NCI-H146 treated with DMSO at 0.1 percent for 48 hours (cell line): ENCODE data around the gene HSP90AA1.
"Not testable (repeated sequence)": the region's sequence is repeated elsewhere in the genome, so short reads cannot be mapped to it uniquely, and the experiment has no call there.

Experiments
- DNase-seq: peaks from one replicate; lab custom pipeline; 2025; ENCODE audit not compliant: unreplicated experiment; lab: John Stamatoyannopoulos, UW

The HSP90AA1 gene

GRCh38 chr14:102074415-102074964 is 12.4 kb downstream of the HSP90AA1 start:
- no peak for DNase-seq

GRCh38 chr14:102071283-102071998 is 15.4 kb downstream of the HSP90AA1 start:
- no peak for DNase-seq

GRCh38 chr14:102066041-102066451 is 20.8 kb downstream of the HSP90AA1 start:
- no peak for DNase-seq

GRCh38 chr14:102064590-102064989 is 22.3 kb downstream of the HSP90AA1 start:
- not testable (repeated sequence) for DNase-seq

GRCh38 chr14:102063808-102064429 is 22.9 kb downstream of the HSP90AA1 start:
- DNase-seq = no peak

- peak; percentile 59 for DNase-seq
These were observed 23.6 kb downstream of the HSP90AA1 start for GRCh38 chr14:102063109-102063807.

GRCh38 chr14:102058961-102059360 is 27.9 kb downstream of the HSP90AA1 start:
- no peak for DNase-seq

GRCh38 chr14:102058146-102058545 is 28.7 kb downstream of the HSP90AA1 start:
- DNase-seq = no peak

GRCh38 chr14:102057480-102058114 is 29.2 kb downstream of the HSP90AA1 start:
- DNase-seq = no peak

GRCh38 chr14:102056694-102057442 is 30.0 kb downstream of the HSP90AA1 start:
- DNase-seq = no peak

- DNase-seq = no peak
These were observed 31.5 kb downstream of the HSP90AA1 start for GRCh38 chr14:102055181-102055901.

GRCh38 chr14:102052522-102052921 is 34.3 kb downstream of the HSP90AA1 start:
- DNase-seq = no peak

- no peak for DNase-seq
These were observed 36.2 kb downstream of the HSP90AA1 start for GRCh38 chr14:102050625-102051024.

GRCh38 chr14:102050026-102050405 is 36.8 kb downstream of the HSP90AA1 start:
- DNase-seq = no peak

GRCh38 chr14:102049258-102050025 is 37.4 kb downstream of the HSP90AA1 start:
- no peak for DNase-seq

- no peak for DNase-seq
These were observed 38.9 kb downstream of the HSP90AA1 start for GRCh38 chr14:102047808-102048540.

- DNase-seq = no peak
These were observed 40.2 kb downstream of the HSP90AA1 start for GRCh38 chr14:102046337-102047278.
